PFSK-1 (cell line): ENCODE data around the gene ZCCHC14.

ENCODE experiments used
- POLR2AphosphoS5 ChIP-seq: IDR thresholded peaks from 2 replicates; pipeline ENCODE4 v1.6.1; 2012; ENCODE audit warnings: low read depth, mild to moderate bottlenecking, control low read depth, low read length, moderate library complexity
- TAF1 ChIP-seq: IDR thresholded peaks from 2 replicates; pipeline ENCODE4 v1.6.1; 2012; ENCODE audit warnings: low read length, control low read depth, borderline replicate concordance; ENCODE audit not compliant: insufficient read depth
- TF ChIP-seq, protein P1 (sequence below), 2 experiments: IDR thresholded peaks; 2 replicates each; pipeline versions ENCODE4 v1.6.1 to v1.8.0; 2011 to 2012; ENCODE audit warnings: low read depth in 2 of 2, low read length in 2 of 2, control low read depth in 1 of 2, inconsistent platforms in 1 of 2, mild to moderate bottlenecking in 1 of 2, moderate library complexity in 1 of 2; ENCODE audit not compliant: insufficient read depth in 1 of 2

DNA sequence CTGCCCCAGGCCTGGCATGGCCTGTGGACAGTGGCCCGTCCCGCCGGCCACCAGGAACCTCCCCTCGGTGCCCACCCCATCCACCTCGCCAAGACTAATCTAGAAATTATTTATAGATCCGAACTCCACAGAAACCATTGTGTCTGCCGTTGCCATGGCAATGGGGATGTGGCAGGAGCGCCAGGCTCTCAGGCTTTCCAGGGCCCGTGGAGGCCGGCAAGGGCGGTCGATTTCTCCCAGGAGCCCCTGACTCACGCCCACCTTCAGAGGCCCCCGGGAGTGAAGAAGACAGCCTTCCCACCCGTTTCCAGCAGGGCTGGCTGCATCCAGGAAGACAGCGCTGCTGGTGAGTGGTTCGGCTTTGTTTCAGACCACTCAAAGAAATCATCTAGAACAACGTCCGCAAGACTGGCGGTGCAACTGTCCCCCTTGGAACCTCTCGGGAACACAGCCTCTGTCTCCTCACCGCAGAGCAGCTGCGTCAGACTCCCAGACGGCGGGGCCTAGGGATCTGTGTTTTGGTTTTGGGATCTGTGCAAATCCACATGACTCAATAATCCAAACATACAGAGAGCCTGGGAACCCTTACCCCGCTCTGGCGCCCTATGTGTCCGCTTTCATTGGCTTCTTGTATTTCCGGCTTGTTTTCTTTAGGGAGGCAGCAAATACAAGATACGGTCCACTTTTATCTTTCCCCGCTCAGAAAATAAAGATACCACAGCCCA lies 48.5 kb upstream of the ZCCHC14 start:
- TF ChIP-seq TAF1 (no peak), POLR2AphosphoS5 (no peak)
- TF ChIP-seq, protein P1, sequence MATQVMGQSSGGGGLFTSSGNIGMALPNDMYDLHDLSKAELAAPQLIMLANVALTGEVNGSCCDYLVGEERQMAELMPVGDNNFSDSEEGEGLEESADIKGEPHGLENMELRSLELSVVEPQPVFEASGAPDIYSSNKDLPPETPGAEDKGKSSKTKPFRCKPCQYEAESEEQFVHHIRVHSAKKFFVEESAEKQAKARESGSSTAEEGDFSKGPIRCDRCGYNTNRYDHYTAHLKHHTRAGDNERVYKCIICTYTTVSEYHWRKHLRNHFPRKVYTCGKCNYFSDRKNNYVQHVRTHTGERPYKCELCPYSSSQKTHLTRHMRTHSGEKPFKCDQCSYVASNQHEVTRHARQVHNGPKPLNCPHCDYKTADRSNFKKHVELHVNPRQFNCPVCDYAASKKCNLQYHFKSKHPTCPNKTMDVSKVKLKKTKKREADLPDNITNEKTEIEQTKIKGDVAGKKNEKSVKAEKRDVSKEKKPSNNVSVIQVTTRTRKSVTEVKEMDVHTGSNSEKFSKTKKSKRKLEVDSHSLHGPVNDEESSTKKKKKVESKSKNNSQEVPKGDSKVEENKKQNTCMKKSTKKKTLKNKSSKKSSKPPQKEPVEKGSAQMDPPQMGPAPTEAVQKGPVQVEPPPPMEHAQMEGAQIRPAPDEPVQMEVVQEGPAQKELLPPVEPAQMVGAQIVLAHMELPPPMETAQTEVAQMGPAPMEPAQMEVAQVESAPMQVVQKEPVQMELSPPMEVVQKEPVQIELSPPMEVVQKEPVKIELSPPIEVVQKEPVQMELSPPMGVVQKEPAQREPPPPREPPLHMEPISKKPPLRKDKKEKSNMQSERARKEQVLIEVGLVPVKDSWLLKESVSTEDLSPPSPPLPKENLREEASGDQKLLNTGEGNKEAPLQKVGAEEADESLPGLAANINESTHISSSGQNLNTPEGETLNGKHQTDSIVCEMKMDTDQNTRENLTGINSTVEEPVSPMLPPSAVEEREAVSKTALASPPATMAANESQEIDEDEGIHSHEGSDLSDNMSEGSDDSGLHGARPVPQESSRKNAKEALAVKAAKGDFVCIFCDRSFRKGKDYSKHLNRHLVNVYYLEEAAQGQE (IDR thresholded peaks at IDR 0.05; ENCODE audit: insufficient read depth in 1 of 2, low read depth in 2 of 2, low read length in 2 of 2), result no peak
